Esophagus squamous epithelium (tissue), 5 donors: ENCODE results near the gene TMEM91. TPM values are rescaled to one million over a fixed set of nuclear protein-coding genes. Genes with fewer than 3 reads are reported as not detected.
A peak's percentile ranks its signal among the peaks of the same experiment; 100 is the strongest.

Experiments used
- DNase-seq: peaks from one replicate; lab custom pipeline; 2025; lab: John Stamatoyannopoulos, UW
- H3K27ac ChIP-seq, 4 donors: fragments of 200-600 bp; sonication (generic); one replicate each; pipeline ENCODE4 v1.5.1; 2016 to 2019; ENCODE audit warnings: mild to moderate bottlenecking in 1 of 4
- H3K27me3 ChIP-seq, 4 donors: fragments of 200-600 bp; sonication (generic); 1 replicate in 3 of 4; 2 replicates in 1 of 4; pipeline versions ENCODE4 v1.5.1 to v1.6.0; 2017 to 2021; ENCODE audit warnings: antibody characterized with exemption in 1 of 4
- H3K36me3 ChIP-seq, 3 donors: fragments of 200-600 bp; sonication (generic); one replicate each; pipeline ENCODE4 v1.5.1; 2016 to 2019
- H3K4me1 ChIP-seq, 3 donors: fragments of 200-600 bp; sonication (generic); one replicate each; pipeline ENCODE4 v1.5.1; 2017 to 2019
- H3K4me3 ChIP-seq, 4 donors: fragments of 200-600 bp; sonication (generic); 1 replicate in 3 of 4; 2 replicates in 1 of 4; pipeline ENCODE4 v1.5.1; 2016 to 2019; ENCODE audit warnings: mild to moderate bottlenecking in 2 of 4, moderate library complexity in 1 of 4
- H3K9me3 ChIP-seq, 3 donors: fragments of 200-600 bp; sonication (generic); one replicate each; pipeline ENCODE4 v1.5.1; 2016 to 2019
- POLR2A ChIP-seq, 4 donors: fragments of 450-650 bp; IDR thresholded peaks; one replicate each; pipeline ENCODE4 v1.6.1; 2017; ENCODE audit warnings: antibody characterized with exemption in 4 of 4, mild to moderate bottlenecking in 4 of 4, moderate library complexity in 3 of 4
- WGBS, 2 donors: methylation state at CpG; one replicate each; pipeline ENCODE4 v1.1.5; 2018; 5-methylcytosine and 5-hydroxymethylcytosine counted together
- intact Hi-C: fragments of 100-400 bp; cut with DNase I; formaldehyde crosslinking; loops from one replicate; pipeline ENCODE4 v1.15.0; 2022
- total RNA-seq, 4 donors: library from RNA; depleted of rRNA; stranded (reverse); fragments of >200 nt; gene quantifications; one replicate each; pipeline ENCODE4 v1.1.0, GENCODE V29; 2016
- TF ChIP-seq, protein P1 (sequence below), 6 experiments: fragments of 450-650 bp in 4 of 6; fragments of 200-600 bp in 2 of 6; sonication (generic) in 2 of 6; IDR thresholded peaks; one replicate each; pipeline ENCODE4 v1.5.1; 2016 to 2019; ENCODE audit warnings: antibody characterized with exemption in 6 of 6, mild to moderate bottlenecking in 4 of 6, moderate library complexity in 4 of 6
- donor health status: DM: yes; HTN: yes; CAD: no.

Gene TMEM91
- total RNA-seq, 4 donors from 2014 or later = 6.2 to 15.8 (median 9.3) TPM

DNA sequence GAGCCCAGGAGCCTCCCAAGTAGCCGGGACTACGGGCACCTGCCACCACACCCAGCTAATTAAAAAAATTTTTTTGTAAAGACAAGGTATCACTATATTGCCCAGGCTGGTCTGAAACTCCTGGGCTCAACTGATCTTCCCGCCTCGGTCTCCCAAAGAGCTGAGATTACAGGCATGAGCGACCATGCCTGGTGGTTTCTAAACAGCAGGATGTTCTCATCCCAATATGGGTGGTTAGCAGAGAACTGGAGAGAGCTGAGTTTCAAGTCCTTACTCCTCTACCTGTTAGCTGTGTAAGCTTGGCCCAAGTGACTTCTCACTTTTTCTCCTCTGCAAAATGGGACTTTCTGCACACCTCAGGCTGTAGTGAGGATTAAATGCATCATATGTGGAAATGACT, 8.0 kb downstream of the TMEM91 start:
- TF ChIP-seq POLR2A (IDR thresholded peaks at IDR 0.05) = no peak
- TF ChIP-seq, protein P1, sequence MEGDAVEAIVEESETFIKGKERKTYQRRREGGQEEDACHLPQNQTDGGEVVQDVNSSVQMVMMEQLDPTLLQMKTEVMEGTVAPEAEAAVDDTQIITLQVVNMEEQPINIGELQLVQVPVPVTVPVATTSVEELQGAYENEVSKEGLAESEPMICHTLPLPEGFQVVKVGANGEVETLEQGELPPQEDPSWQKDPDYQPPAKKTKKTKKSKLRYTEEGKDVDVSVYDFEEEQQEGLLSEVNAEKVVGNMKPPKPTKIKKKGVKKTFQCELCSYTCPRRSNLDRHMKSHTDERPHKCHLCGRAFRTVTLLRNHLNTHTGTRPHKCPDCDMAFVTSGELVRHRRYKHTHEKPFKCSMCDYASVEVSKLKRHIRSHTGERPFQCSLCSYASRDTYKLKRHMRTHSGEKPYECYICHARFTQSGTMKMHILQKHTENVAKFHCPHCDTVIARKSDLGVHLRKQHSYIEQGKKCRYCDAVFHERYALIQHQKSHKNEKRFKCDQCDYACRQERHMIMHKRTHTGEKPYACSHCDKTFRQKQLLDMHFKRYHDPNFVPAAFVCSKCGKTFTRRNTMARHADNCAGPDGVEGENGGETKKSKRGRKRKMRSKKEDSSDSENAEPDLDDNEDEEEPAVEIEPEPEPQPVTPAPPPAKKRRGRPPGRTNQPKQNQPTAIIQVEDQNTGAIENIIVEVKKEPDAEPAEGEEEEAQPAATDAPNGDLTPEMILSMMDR (IDR thresholded peaks at IDR 0.05) = no peak
- Histone ChIP-seq H3K9me3 (no peaks in the 10 kb centered on the region), H3K27me3 (no peaks in the 10 kb centered on the region), H3K36me3 (peaks cover 0 to 68% (median 0%) of the 10 kb centered on the region in 3 donors), H3K4me1 (peaks cover 0 to 34% (median 15%) of the 10 kb centered on the region in 3 donors), H3K27ac (no peak overlapping the region), H3K4me3 (no peak overlapping the region)
- no peak for DNase-seq
- intact Hi-C loops = no loop called here
- WGBS, 2 donors = 71 to 82% methylated on average over 5 of the region's 5 CpGs

DNA sequence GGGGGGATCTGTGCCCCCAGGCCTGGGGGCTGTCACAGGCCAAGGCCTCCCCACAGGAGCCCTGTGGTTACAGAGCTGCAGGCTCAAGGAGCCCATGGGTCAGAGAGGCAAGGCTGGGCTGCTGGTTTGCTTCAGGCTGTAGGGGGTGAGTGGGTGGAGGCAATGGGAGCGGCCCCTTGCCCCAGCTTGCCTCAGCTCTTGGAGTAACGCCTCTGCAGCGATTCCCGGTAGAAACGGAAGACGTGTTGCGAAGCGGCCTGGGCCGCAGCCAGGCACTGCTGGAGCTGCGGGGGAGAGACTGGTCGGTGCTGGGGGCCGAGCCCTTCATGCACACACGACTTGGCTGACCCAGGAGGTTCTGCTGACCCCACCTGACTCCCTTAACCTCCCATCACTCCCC, 10.1 kb downstream of the TMEM91 start:
- Histone ChIP-seq H3K9me3 (no peaks in the 10 kb centered on the region), H3K4me3 (no peak overlapping the region), H3K27me3 (no peaks in the 10 kb centered on the region), H3K36me3 (peaks cover under 1 to 87% (median 13%) of the 10 kb centered on the region in 3 donors), H3K27ac (peak overlapping the region; percentile 25 to 66 (median 62)), H3K4me1 (peaks cover 0 to 21% (median 12%) of the 10 kb centered on the region in 3 donors)
- no peak for DNase-seq
- TF ChIP-seq POLR2A (IDR thresholded peaks at IDR 0.05) = no peak
- TF ChIP-seq, protein P1 (IDR thresholded peaks at IDR 0.05) = no peak
- intact Hi-C loops = no loop called here
- WGBS, 2 donors = 34 to 45% methylated on average over 6 to 12 of the region's 13 CpGs

- no peaks in the 10 kb centered on the region for H3K9me3 ChIP-seq
- intact Hi-C loops = no loop called here
- no peak overlapping the region for H3K27ac ChIP-seq
- H3K4me1 ChIP-seq = peaks cover 0 to 27% (median 12%) of the 10 kb centered on the region in 3 donors
- DNase-seq = no peak
- peaks cover 6 to 60% (median 16%) of the 10 kb centered on the region in 3 donors for H3K36me3 ChIP-seq
- H3K27me3 ChIP-seq = no peaks in the 10 kb centered on the region
- H3K4me3 ChIP-seq = no peak overlapping the region
- WGBS, 2 donors = 86 to 91% methylated on average over 11 of the region's 11 CpGs
- TF ChIP-seq, protein P1 (IDR thresholded peaks at IDR 0.05) = no peak
- no peak for TF ChIP-seq POLR2A (IDR thresholded peaks at IDR 0.05)
These were observed 15.3 kb downstream of the TMEM91 start for GRCh38 chr19:41391618-41392017.

- peaks cover 6 to 58% (median 16%) of the 10 kb centered on the region in 3 donors for H3K36me3 ChIP-seq
- no peak for DNase-seq
- intact Hi-C loops = no loop called here
- H3K4me3 ChIP-seq = no peak overlapping the region
- H3K27me3 ChIP-seq = no peaks in the 10 kb centered on the region
- H3K4me1 ChIP-seq = peaks cover 4 to 23% (median 9%) of the 10 kb centered on the region in 3 donors
- 89% methylated on average over 9 to 12 of the region's 12 CpGs for WGBS, 2 donors
- no peaks in the 10 kb centered on the region for H3K9me3 ChIP-seq
- no peak overlapping the region for H3K27ac ChIP-seq
- no peak for TF ChIP-seq POLR2A (IDR thresholded peaks at IDR 0.05)
- TF ChIP-seq, protein P1 (IDR thresholded peaks at IDR 0.05) = no peak
These were observed 16.4 kb downstream of the TMEM91 start for GRCh38 chr19:41392775-41393174.

GRCh38 chr19:41395355-41395754, 19.0 kb downstream of the TMEM91 start:
- Histone ChIP-seq H3K9me3 (no peaks in the 10 kb centered on the region), H3K27ac (no peak overlapping the region), H3K27me3 (no peaks in the 10 kb centered on the region), H3K4me3 (no peak overlapping the region), H3K4me1 (peaks cover 18 to 44% (median 19%) of the 10 kb centered on the region in 3 donors), H3K36me3 (peaks cover 6 to 39% (median 14%) of the 10 kb centered on the region in 3 donors)
- TF ChIP-seq POLR2A (IDR thresholded peaks at IDR 0.05) = no peak
- TF ChIP-seq, protein P1 (IDR thresholded peaks at IDR 0.05) = no peak
- no peak for DNase-seq
- intact Hi-C loops = no loop called here
- 63 to 68% methylated on average over 6 of the region's 6 CpGs for WGBS, 2 donors
